LNCAP (cell line): ENCODE measurements around the gene C5orf52.

ENCODE experiments used
- TF ChIP-seq, protein P1 (sequence below): fragments of 450-650 bp; IDR thresholded peaks from 2 replicates; pipeline ENCODE4 v1.5.1; 2017; ENCODE audit warnings: mild to moderate bottlenecking

C5orf52 gene

DNA sequence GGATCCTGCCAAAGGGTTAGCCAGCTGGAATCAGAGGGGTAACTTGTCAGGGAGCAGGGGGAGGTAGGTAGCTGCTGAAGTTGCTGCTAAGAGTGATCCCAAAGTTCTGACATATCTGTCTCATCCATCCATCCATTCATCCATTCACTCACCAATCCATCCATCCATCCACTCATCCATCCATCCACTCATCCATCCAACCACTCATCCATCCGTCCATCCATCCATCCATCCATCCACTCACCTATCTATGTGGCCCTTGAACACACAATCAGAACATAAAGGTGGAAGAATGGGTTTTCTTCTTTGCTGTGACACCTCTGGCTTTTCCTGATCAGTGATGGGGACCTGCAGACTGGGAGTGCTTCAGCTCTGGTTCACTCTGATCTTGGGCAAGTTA lies 3.0 kb upstream of the C5orf52 start:
- TF ChIP-seq, protein P1, sequence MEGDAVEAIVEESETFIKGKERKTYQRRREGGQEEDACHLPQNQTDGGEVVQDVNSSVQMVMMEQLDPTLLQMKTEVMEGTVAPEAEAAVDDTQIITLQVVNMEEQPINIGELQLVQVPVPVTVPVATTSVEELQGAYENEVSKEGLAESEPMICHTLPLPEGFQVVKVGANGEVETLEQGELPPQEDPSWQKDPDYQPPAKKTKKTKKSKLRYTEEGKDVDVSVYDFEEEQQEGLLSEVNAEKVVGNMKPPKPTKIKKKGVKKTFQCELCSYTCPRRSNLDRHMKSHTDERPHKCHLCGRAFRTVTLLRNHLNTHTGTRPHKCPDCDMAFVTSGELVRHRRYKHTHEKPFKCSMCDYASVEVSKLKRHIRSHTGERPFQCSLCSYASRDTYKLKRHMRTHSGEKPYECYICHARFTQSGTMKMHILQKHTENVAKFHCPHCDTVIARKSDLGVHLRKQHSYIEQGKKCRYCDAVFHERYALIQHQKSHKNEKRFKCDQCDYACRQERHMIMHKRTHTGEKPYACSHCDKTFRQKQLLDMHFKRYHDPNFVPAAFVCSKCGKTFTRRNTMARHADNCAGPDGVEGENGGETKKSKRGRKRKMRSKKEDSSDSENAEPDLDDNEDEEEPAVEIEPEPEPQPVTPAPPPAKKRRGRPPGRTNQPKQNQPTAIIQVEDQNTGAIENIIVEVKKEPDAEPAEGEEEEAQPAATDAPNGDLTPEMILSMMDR, result no peak

- TF ChIP-seq, protein P1, result no peak
Observed at GRCh38 chr5:157669701-157670097, 1.6 kb upstream of the C5orf52 start.

DNA sequence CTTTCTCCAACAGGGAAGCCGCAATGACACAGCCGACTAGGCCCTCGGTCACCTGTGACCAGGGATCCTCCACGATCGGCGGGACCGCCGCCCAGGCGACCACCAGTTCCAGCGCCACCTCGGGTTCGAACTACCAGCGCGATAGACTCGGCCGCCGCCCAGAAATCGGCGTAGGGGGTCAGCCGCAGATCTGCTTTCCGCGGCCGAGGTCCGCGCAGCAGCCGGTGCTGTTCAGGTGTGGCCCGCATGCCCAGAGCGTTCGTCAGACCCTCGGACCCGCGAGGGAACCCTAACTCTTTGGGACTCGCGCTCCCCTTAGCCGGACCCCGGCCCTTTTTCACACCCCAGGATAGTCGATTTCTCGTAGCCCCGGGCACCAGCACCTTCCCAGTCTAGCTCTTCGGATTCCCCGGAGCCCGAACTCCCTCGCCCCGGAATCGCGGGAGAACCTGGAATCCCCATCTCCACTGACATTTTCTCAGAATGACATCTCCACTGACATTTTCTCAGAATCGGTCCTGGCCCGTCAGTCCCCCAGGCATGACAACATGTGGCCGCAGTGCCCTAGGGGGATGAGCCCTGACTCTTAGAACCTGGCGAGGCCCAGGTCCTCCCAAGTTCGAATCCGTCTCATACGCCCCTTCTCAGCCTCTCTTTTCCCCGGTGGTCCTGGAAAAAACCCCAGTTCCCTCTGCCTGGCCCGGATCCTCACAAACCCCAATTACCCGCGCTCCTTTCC lies 428 bp downstream of the C5orf52 start:
- TF ChIP-seq, protein P1, result no peak

DNA sequence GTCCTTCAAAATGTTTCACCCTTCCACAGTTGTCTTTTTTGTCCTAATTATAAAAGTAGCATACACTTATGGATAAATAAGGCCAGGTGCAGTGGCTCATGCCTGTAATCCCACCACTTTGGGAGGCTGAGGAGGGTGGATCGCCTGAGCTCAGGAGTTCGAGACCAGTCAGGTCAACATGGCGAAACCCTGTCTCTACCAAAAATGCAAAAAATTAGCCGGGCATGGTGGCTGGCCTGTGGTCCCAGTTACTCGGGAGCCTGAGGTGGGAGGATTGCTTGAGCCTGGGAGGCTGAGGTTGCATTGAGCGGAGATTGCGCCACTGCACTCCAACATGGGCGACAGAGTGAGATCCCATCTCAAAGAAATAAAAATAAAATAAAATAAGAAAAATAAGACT lies 1.6 kb downstream of the C5orf52 start:
- TF ChIP-seq, protein P1, result no peak

GRCh38 chr5:157677931-157678330 lies 6.6 kb downstream of the C5orf52 start:
- TF ChIP-seq, protein P1, result no peak

GRCh38 chr5:157679801-157680200 lies 8.5 kb downstream of the C5orf52 start:
- TF ChIP-seq, protein P1, result no peak

GRCh38 chr5:157680239-157680638 lies 8.9 kb downstream of the C5orf52 start:
- TF ChIP-seq, protein P1, result no peak

- TF ChIP-seq, protein P1, result no peak
Observed at GRCh38 chr5:157681048-157681447, 9.7 kb downstream of the C5orf52 start.
